ENCODE results near the gene KCTD15. TPM values are rescaled to one million over a fixed set of nuclear protein-coding genes. Genes with fewer than 3 reads are reported as not detected.

Gene KCTD15
- total RNA-seq, 1 experiment from 2014 or later: 9.9 TPM

DNA sequence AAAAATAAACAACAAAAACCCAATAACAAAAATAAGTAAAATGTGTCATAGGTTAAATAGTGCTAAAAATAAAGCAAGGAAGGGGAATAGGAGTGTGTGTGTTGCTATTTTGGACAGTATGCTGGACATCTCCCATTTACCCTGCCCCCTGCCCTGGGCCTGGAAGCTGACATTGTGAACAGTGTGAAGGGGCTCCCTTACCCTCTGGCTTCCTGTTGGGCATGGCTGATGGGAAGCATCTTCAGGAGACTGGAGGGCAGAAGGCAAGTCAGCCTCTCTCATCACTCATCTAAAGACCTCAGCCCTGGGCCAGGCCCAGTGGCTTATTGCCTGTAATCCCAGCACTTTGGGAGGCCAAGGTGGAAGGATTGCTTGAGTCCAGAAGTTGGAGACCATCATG is 26.7 kb downstream of the KCTD15 start:
- TF ChIP-seq, protein P1, sequence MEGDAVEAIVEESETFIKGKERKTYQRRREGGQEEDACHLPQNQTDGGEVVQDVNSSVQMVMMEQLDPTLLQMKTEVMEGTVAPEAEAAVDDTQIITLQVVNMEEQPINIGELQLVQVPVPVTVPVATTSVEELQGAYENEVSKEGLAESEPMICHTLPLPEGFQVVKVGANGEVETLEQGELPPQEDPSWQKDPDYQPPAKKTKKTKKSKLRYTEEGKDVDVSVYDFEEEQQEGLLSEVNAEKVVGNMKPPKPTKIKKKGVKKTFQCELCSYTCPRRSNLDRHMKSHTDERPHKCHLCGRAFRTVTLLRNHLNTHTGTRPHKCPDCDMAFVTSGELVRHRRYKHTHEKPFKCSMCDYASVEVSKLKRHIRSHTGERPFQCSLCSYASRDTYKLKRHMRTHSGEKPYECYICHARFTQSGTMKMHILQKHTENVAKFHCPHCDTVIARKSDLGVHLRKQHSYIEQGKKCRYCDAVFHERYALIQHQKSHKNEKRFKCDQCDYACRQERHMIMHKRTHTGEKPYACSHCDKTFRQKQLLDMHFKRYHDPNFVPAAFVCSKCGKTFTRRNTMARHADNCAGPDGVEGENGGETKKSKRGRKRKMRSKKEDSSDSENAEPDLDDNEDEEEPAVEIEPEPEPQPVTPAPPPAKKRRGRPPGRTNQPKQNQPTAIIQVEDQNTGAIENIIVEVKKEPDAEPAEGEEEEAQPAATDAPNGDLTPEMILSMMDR (conservative IDR thresholded peaks at IDR 0.05; ENCODE audit: low read depth, low read length): no peak
- TF ChIP-seq EZH2 (IDR thresholded peaks at IDR 0.05; ENCODE audit: borderline replicate concordance, low read depth, low read length, poor library complexity, severe bottlenecking): no peak
- ChIA-PET POLR2A (ENCODE audit: low non-redundant PET) (interaction anchor here (0.6 kb wide), 1 partner anchor 30 kb away, joined by 16 read pairs; no protein-coding TSS in a partner anchor), CTCF (no interaction called here)
- intact Hi-C loops (cut with micrococcal nuclease; ENCODE audit: unreplicated experiment): no loop called here
- H3K4me3 ChIP-seq (ENCODE audit: low read depth, low read length, poor library complexity, severe bottlenecking): no peak overlapping the region
- H3K27me3 ChIP-seq (replicated peaks; ENCODE audit: insufficient read depth, low read depth, low read length, poor library complexity): no peaks in the 10 kb centered on the region
- no peak for DNase-seq (ENCODE audit: low spot score)
- H3K9me3 ChIP-seq (ENCODE audit: low read depth, low read length, poor library complexity, severe bottlenecking): no peaks in the 10 kb centered on the region
- no peak overlapping the region for H3K27ac ChIP-seq (ENCODE audit: low read depth, low read length, poor library complexity, severe bottlenecking)
- no TSS peak for BruUV-seq (replicated peaks)
- H3K4me1 ChIP-seq (ENCODE audit: insufficient read depth, low read length, poor library complexity, severe bottlenecking): peaks cover 5% of the 10 kb centered on the region
- H3K36me3 ChIP-seq (ENCODE audit: insufficient read depth, low read length, poor library complexity, severe bottlenecking): no peaks in the 10 kb centered on the region

DNA sequence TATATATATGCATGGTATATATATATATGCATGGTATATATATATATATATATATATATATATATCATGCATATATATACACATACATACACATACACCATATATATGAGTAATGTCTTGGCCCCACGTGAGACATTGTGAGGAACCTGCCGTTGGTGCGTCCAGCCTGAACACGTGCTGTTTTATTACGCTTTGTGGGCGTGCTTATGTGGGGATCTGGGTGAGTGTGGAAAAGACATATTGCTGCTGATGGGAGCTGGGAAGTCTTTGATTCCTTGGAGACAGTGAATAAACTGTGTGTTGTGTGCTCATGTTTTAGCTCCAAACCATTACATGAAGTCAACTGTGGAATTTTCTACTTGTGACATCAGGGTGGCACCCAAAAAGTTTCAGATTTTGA is 28.9 kb downstream of the KCTD15 start:
- DNase-seq (ENCODE audit: low spot score): no peak
- H3K27me3 ChIP-seq (replicated peaks; ENCODE audit: insufficient read depth, low read depth, low read length, poor library complexity): no peaks in the 10 kb centered on the region
- intact Hi-C loops (cut with micrococcal nuclease; ENCODE audit: unreplicated experiment): no loop called here
- H3K4me3 ChIP-seq (ENCODE audit: low read depth, low read length, poor library complexity, severe bottlenecking): no peak overlapping the region
- H3K9me3 ChIP-seq (ENCODE audit: low read depth, low read length, poor library complexity, severe bottlenecking): no peaks in the 10 kb centered on the region
- POLR2A ChIA-PET (ENCODE audit: low non-redundant PET): no interaction called here
- no peak overlapping the region for H3K27ac ChIP-seq (ENCODE audit: low read depth, low read length, poor library complexity, severe bottlenecking)
- BruUV-seq (replicated peaks): no TSS peak
- H3K4me1 ChIP-seq (ENCODE audit: insufficient read depth, low read length, poor library complexity, severe bottlenecking): no peaks in the 10 kb centered on the region
- TF ChIP-seq, protein P1 (conservative IDR thresholded peaks at IDR 0.05; ENCODE audit: low read depth, low read length): no peak
- no peak for TF ChIP-seq EZH2 (IDR thresholded peaks at IDR 0.05; ENCODE audit: borderline replicate concordance, low read depth, low read length, poor library complexity, severe bottlenecking)
- CTCF ChIA-PET: interaction anchor here (0.7 kb wide), 1 partner anchor 47 kb away, joined by 3 read pairs; no protein-coding TSS in a partner anchor
- no peaks in the 10 kb centered on the region for H3K36me3 ChIP-seq (ENCODE audit: insufficient read depth, low read length, poor library complexity, severe bottlenecking)

DNA sequence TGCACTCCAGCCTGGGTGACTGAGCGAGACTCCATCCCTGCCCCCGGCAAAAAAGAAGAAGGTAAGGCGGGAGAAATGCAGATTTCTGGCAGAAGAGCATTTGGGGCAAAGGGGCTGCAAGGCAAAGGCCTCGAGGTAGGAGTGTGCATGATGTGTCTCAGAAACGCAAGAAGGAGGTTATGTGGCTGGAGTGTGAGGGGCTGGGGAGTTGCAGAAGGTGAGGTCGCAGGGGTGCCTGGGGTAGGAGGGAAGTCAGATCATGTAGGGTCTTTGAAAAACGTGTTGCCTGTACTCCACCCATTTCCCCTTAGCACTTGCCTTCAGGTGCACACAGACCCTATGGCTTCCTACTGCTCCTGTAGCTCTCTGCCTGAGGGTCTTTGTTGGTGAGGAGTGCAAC is 29.9 kb downstream of the KCTD15 start:
- Histone ChIP-seq H3K4me3 (ENCODE audit: low read depth, low read length, poor library complexity, severe bottlenecking) (no peak overlapping the region), H3K27me3 (replicated peaks; ENCODE audit: insufficient read depth, low read depth, low read length, poor library complexity) (no peaks in the 10 kb centered on the region), H3K9me3 (ENCODE audit: low read depth, low read length, poor library complexity, severe bottlenecking) (no peaks in the 10 kb centered on the region), H3K36me3 (ENCODE audit: insufficient read depth, low read length, poor library complexity, severe bottlenecking) (no peaks in the 10 kb centered on the region), H3K4me1 (ENCODE audit: insufficient read depth, low read length, poor library complexity, severe bottlenecking) (no peaks in the 10 kb centered on the region), H3K27ac (ENCODE audit: low read depth, low read length, poor library complexity, severe bottlenecking) (no peak overlapping the region)
- ChIA-PET POLR2A (ENCODE audit: low non-redundant PET) (no interaction called here), CTCF (no interaction called here)
- TF ChIP-seq EZH2 (IDR thresholded peaks at IDR 0.05; ENCODE audit: borderline replicate concordance, low read depth, low read length, poor library complexity, severe bottlenecking): no peak
- TF ChIP-seq, protein P1 (conservative IDR thresholded peaks at IDR 0.05; ENCODE audit: low read depth, low read length): no peak
- intact Hi-C loops (cut with micrococcal nuclease; ENCODE audit: unreplicated experiment): no loop called here
- no TSS peak for BruUV-seq (replicated peaks)
- no peak for DNase-seq (ENCODE audit: low spot score)
